ENCODE measurements around the gene ZNF530.

ZNF530 gene

GRCh38 chr19:57615346-57615745 is 15.7 kb downstream of the ZNF530 start:
- no peak for DNase-seq (ENCODE audit: low spot score)
- no peak for TF ChIP-seq CTCF (IDR thresholded peaks at IDR 0.05; ENCODE audit: extremely low read depth, missing control alignments)

DNA sequence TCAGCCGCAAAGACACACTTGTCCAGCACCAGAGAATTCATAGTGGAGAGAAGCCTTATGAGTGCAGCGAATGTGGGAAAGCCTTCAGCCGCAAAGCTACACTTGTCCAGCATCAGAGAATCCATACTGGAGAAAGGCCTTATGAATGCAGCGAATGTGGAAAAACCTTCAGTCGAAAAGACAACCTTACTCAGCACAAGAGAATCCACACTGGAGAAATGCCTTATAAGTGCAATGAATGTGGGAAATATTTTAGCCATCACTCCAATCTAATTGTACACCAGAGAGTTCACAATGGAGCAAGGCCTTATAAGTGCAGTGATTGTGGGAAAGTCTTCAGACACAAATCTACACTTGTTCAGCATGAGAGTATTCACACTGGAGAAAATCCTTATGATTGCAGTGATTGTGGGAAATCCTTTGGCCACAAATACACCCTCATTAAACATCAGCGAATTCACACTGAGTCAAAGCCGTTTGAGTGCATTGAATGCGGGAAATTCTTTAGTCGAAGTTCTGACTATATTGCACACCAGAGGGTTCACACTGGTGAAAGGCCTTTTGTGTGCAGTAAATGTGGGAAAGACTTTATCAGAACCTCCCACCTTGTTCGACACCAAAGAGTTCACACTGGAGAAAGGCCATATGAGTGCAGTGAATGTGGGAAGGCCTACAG is 21.1 kb downstream of the ZNF530 start:
- TF ChIP-seq CTCF (IDR thresholded peaks at IDR 0.05; ENCODE audit: extremely low read depth, missing control alignments), result no peak
- no peak for DNase-seq (ENCODE audit: low spot score)

DNA sequence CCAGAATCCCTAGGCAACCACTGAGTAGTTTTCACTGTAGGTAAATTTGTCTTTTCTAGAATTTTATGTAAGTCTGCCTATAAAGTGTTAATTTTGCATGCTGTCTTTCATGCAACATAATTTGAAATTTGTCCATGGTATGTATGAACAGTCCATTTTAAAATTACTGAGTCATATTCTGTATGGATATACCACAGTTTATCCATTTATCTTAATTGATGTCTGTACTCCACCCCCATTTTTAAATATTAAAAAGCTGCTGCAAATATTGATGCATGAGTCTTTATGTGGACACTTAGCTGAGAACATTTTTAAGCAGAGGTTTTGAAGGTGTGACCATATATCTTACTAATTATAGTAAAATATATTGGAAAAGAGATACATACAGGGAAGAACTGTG is 23.4 kb downstream of the ZNF530 start:
- no peak for TF ChIP-seq CTCF (IDR thresholded peaks at IDR 0.05; ENCODE audit: extremely low read depth, missing control alignments)
- no peak for DNase-seq (ENCODE audit: low spot score)

- peak; percentile 92 for DNase-seq (ENCODE audit: low spot score)
- TF ChIP-seq CTCF (IDR thresholded peaks at IDR 0.05; ENCODE audit: extremely low read depth, missing control alignments), result no peak
Measured at GRCh38 chr19:57632987-57633831, 33.5 kb downstream of the ZNF530 start, which contains the start of gene ZNF211. TSS of gene ZNF211 (plus strand) at chr19:57633168. CDS start at chr19:57633347, 179 bp downstream.

DNA sequence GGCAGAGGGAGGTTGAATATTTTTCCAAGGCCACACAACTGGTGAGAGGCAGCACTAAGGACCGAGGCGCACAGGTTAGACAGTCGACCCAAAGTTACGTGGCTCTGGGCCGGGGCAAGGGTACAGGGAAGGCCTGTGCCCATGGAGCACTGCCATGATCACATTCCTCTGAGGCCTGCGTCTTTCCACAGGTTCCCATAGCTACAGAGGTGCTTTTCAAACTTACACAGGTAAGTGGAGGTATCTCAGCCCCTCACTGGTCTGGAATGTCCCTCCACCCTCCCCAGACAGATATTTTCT is 34.1 kb downstream of the ZNF530 start:
- no peak for TF ChIP-seq CTCF (IDR thresholded peaks at IDR 0.05; ENCODE audit: extremely low read depth, missing control alignments)
- DNase-seq (ENCODE audit: low spot score), result no peak

GRCh38 chr19:57637379-57637778 is 37.7 kb downstream of the ZNF530 start:
- no peak for TF ChIP-seq CTCF (IDR thresholded peaks at IDR 0.05; ENCODE audit: extremely low read depth, missing control alignments)
- DNase-seq (ENCODE audit: low spot score), result no peak

GRCh38 chr19:57641715-57642234 is 42.1 kb downstream of the ZNF530 start:
- TF ChIP-seq CTCF (IDR thresholded peaks at IDR 0.05; ENCODE audit: extremely low read depth, missing control alignments), result no peak
- DNase-seq (ENCODE audit: low spot score), result no peak

Measured in GM20000 (cell line).